ENCODE measurements around the gene BCL11B. TPM values are rescaled to one million over a fixed set of nuclear protein-coding genes. Genes with fewer than 3 reads are reported as not detected.
A peak's percentile ranks its signal among the peaks of the same experiment; 100 is the strongest.

BCL11B gene
- total RNA-seq, 4 donors from 2014 or later = 7.7 to 10.2 (median 10.0) TPM

GRCh38 chr14:99177046-99177655, 94.8 kb downstream of the BCL11B start:
- Histone ChIP-seq H3K27ac (no peak overlapping the region), H3K9me3 (no peaks in the 10 kb centered on the region), H3K27me3 (no peaks in the 10 kb centered on the region), H3K4me1 (peaks cover 0 to 14% (median 0%) of the 10 kb centered on the region in 4 donors), H3K36me3 (peaks cover 0 to 14% (median 0%) of the 10 kb centered on the region in 3 donors), H3K4me3 (no peak overlapping the region)
- TF ChIP-seq CTCF (IDR thresholded peaks at IDR 0.05) (no peak), POLR2A (IDR thresholded peaks at IDR 0.05) (no peak)
- peak in 1 of 3 donors; percentile 38 for DNase-seq

- no peaks in the 10 kb centered on the region for H3K27me3 ChIP-seq
- no peak for TF ChIP-seq CTCF (IDR thresholded peaks at IDR 0.05)
- TF ChIP-seq POLR2A (IDR thresholded peaks at IDR 0.05) = no peak
- no peaks in the 10 kb centered on the region for H3K9me3 ChIP-seq
- peak in 1 of 3 donors; percentile 41 for DNase-seq
- peaks cover 0 to 14% (median 0%) of the 10 kb centered on the region in 3 donors for H3K36me3 ChIP-seq
- no peak overlapping the region for H3K27ac ChIP-seq
- peaks cover 0 to 14% (median 0%) of the 10 kb centered on the region in 4 donors for H3K4me1 ChIP-seq
- no peak overlapping the region for H3K4me3 ChIP-seq
Observed at GRCh38 chr14:99176156-99176945, 95.6 kb downstream of the BCL11B start.

- Histone ChIP-seq H3K4me3 (no peak overlapping the region), H3K27ac (no peak overlapping the region), H3K4me1 (peaks cover 0 to 14% (median 0%) of the 10 kb centered on the region in 4 donors), H3K36me3 (peaks cover 0 to 14% (median 0%) of the 10 kb centered on the region in 3 donors), H3K9me3 (no peaks in the 10 kb centered on the region), H3K27me3 (no peaks in the 10 kb centered on the region)
- TF ChIP-seq CTCF (IDR thresholded peaks at IDR 0.05) (no peak), POLR2A (IDR thresholded peaks at IDR 0.05) (no peak)
- peak in 1 of 3 donors; percentile 44 for DNase-seq
Observed at GRCh38 chr14:99175331-99176155, 96.5 kb downstream of the BCL11B start.

- Histone ChIP-seq H3K9me3 (no peaks in the 10 kb centered on the region), H3K4me1 (peaks cover 0 to 12% (median 0%) of the 10 kb centered on the region in 4 donors), H3K36me3 (peaks cover 0 to 14% (median 0%) of the 10 kb centered on the region in 3 donors), H3K27me3 (no peaks in the 10 kb centered on the region), H3K27ac (no peak overlapping the region), H3K4me3 (no peak overlapping the region)
- DNase-seq = peak in 1 of 3 donors; percentile 41
- no peak for TF ChIP-seq POLR2A (IDR thresholded peaks at IDR 0.05)
Observed at GRCh38 chr14:99174770-99175319, 97.2 kb downstream of the BCL11B start.

GRCh38 chr14:99174081-99174769, 97.8 kb downstream of the BCL11B start:
- Histone ChIP-seq H3K4me1 (peaks cover 0 to 6% (median 0%) of the 10 kb centered on the region in 4 donors), H3K4me3 (no peak overlapping the region), H3K36me3 (peaks cover 0 to 14% (median 0%) of the 10 kb centered on the region in 3 donors), H3K9me3 (no peaks in the 10 kb centered on the region), H3K27ac (no peak overlapping the region), H3K27me3 (no peaks in the 10 kb centered on the region)
- peak in 1 of 3 donors; percentile 46 for DNase-seq
- TF ChIP-seq POLR2A (IDR thresholded peaks at IDR 0.05) = no peak

GRCh38 chr14:99173506-99173905, 98.5 kb downstream of the BCL11B start:
- no peaks in the 10 kb centered on the region for H3K27me3 ChIP-seq
- no peak overlapping the region for H3K27ac ChIP-seq
- H3K4me1 ChIP-seq = peaks cover 0 to under 1% (median 0%) of the 10 kb centered on the region in 4 donors
- H3K9me3 ChIP-seq = no peaks in the 10 kb centered on the region
- H3K36me3 ChIP-seq = peaks cover 0 to 14% (median 0%) of the 10 kb centered on the region in 3 donors
- TF ChIP-seq POLR2A (IDR thresholded peaks at IDR 0.05) = no peak
- no peak for DNase-seq
- no peak overlapping the region for H3K4me3 ChIP-seq

Measured in Peyer's patch (tissue), 4 donors.